ENCODE results near the gene OTUD4. TPM values are rescaled to one million over a fixed set of nuclear protein-coding genes. Genes with fewer than 3 reads are reported as not detected.
"Not testable (repeated sequence)": the region's sequence is repeated elsewhere in the genome, so short reads cannot be mapped to it uniquely, and the experiment has no call there.

The OTUD4 gene, protein sequence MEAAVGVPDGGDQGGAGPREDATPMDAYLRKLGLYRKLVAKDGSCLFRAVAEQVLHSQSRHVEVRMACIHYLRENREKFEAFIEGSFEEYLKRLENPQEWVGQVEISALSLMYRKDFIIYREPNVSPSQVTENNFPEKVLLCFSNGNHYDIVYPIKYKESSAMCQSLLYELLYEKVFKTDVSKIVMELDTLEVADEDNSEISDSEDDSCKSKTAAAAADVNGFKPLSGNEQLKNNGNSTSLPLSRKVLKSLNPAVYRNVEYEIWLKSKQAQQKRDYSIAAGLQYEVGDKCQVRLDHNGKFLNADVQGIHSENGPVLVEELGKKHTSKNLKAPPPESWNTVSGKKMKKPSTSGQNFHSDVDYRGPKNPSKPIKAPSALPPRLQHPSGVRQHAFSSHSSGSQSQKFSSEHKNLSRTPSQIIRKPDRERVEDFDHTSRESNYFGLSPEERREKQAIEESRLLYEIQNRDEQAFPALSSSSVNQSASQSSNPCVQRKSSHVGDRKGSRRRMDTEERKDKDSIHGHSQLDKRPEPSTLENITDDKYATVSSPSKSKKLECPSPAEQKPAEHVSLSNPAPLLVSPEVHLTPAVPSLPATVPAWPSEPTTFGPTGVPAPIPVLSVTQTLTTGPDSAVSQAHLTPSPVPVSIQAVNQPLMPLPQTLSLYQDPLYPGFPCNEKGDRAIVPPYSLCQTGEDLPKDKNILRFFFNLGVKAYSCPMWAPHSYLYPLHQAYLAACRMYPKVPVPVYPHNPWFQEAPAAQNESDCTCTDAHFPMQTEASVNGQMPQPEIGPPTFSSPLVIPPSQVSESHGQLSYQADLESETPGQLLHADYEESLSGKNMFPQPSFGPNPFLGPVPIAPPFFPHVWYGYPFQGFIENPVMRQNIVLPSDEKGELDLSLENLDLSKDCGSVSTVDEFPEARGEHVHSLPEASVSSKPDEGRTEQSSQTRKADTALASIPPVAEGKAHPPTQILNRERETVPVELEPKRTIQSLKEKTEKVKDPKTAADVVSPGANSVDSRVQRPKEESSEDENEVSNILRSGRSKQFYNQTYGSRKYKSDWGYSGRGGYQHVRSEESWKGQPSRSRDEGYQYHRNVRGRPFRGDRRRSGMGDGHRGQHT
- total RNA-seq (ENCODE audit: unreplicated experiment), result 43.1 TPM
- long read RNA-seq, full-length matches to known transcripts, result 2 of 3 reads
- long read RNA-seq, partial matches to known transcripts, result 0 of 3 reads
- long read RNA-seq, other reads (novel, unspliced or antisense), result 1 of 3 reads

- H3K9me3 Mint-ChIP-seq (ENCODE audit: unreplicated experiment), result no peaks in the 10 kb centered on the region
- peaks cover 13% of the 10 kb centered on the region for H3K27me3 Mint-ChIP-seq (ENCODE audit: unreplicated experiment)
- H3K36me3 Mint-ChIP-seq (ENCODE audit: low read depth, unreplicated experiment), result peaks cover 6% of the 10 kb centered on the region
- DNase-seq (ENCODE audit: low spot score), result peak; percentile 93
- peaks cover 22% of the 10 kb centered on the region for H3K4me1 Mint-ChIP-seq (ENCODE audit: unreplicated experiment)
- H3K27ac Mint-ChIP-seq (ENCODE audit: unreplicated experiment), result peak within 1 kb of the TSS; percentile 92
- H3K4me3 Mint-ChIP-seq (ENCODE audit: unreplicated experiment), result peak within 1 kb of the TSS; percentile 94
- TF ChIP-seq, protein P1, sequence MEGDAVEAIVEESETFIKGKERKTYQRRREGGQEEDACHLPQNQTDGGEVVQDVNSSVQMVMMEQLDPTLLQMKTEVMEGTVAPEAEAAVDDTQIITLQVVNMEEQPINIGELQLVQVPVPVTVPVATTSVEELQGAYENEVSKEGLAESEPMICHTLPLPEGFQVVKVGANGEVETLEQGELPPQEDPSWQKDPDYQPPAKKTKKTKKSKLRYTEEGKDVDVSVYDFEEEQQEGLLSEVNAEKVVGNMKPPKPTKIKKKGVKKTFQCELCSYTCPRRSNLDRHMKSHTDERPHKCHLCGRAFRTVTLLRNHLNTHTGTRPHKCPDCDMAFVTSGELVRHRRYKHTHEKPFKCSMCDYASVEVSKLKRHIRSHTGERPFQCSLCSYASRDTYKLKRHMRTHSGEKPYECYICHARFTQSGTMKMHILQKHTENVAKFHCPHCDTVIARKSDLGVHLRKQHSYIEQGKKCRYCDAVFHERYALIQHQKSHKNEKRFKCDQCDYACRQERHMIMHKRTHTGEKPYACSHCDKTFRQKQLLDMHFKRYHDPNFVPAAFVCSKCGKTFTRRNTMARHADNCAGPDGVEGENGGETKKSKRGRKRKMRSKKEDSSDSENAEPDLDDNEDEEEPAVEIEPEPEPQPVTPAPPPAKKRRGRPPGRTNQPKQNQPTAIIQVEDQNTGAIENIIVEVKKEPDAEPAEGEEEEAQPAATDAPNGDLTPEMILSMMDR (IDR thresholded peaks at IDR 0.05; ENCODE audit: unreplicated experiment), result no peak
Observed at GRCh38 chr4:145180298-145181090, at the start of gene OTUD4. OTUD4 (minus strand) TSS chr4:145180589; CDS start chr4:145179973, 616 bp downstream.

DNA sequence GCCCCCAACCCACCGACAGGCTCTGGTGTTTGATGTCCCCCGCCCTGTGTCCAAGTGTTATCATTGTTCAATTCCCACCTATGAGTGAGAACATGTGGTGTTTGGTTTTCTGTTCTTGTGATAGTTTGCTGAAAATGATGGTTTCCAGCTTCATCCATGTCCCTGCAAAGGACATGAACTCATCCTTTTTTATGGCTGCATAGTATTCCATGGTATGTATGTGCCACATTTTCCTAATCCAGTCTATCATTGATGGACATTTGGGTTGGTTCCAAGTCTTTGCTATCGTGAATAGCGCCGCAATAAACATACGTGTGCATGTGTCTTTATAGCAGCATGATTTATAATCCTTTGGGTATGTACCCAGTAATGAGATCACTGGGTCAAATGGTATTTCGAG lies 42.8 kb upstream of the OTUD4 start:
- H3K4me3 Mint-ChIP-seq (ENCODE audit: unreplicated experiment); H3K4me1 Mint-ChIP-seq (ENCODE audit: unreplicated experiment); H3K27me3 Mint-ChIP-seq (ENCODE audit: unreplicated experiment); H3K27ac Mint-ChIP-seq (ENCODE audit: unreplicated experiment); H3K9me3 Mint-ChIP-seq (ENCODE audit: unreplicated experiment); H3K36me3 Mint-ChIP-seq (ENCODE audit: low read depth, unreplicated experiment); DNase-seq (ENCODE audit: low spot score): not testable (repeated sequence)

DNA sequence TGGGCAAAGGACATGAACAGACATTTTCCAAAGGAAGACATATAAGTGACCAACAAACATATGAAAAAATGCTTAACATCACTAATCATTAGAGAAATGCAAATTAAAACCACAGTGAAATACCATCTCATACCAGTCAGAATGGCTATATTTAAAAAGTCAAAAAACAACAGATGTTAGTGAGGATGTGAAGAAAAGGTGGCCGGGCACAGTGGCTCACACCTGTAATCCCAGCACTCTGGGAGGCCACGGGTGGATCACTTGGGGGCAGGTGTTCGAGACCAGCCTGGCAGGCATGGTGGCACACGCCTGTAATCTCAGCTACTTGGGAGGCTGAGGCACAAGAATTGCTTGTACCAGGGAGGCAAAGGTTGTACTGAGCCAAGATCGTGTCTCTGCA lies 41.1 kb upstream of the OTUD4 start:
- H3K36me3 Mint-ChIP-seq (ENCODE audit: low read depth, unreplicated experiment); H3K9me3 Mint-ChIP-seq (ENCODE audit: unreplicated experiment); H3K4me3 Mint-ChIP-seq (ENCODE audit: unreplicated experiment); H3K27me3 Mint-ChIP-seq (ENCODE audit: unreplicated experiment); DNase-seq (ENCODE audit: low spot score); H3K27ac Mint-ChIP-seq (ENCODE audit: unreplicated experiment): not testable (repeated sequence)
- peaks cover 12% of the 10 kb centered on the region for H3K4me1 Mint-ChIP-seq (ENCODE audit: unreplicated experiment)

GRCh38 chr4:145219090-145219489 lies 38.7 kb upstream of the OTUD4 start:
- Mint-ChIP-seq H3K4me1 (ENCODE audit: unreplicated experiment) (peaks cover 12% of the 10 kb centered on the region), H3K9me3 (ENCODE audit: unreplicated experiment) (no peaks in the 10 kb centered on the region), H3K27me3 (ENCODE audit: unreplicated experiment) (peaks cover 1% of the 10 kb centered on the region), H3K36me3 (ENCODE audit: low read depth, unreplicated experiment) (no peaks in the 10 kb centered on the region), H3K27ac (ENCODE audit: unreplicated experiment) (no peak overlapping the region), H3K4me3 (ENCODE audit: unreplicated experiment) (no peak overlapping the region)
- TF ChIP-seq, protein P1 (IDR thresholded peaks at IDR 0.05; ENCODE audit: unreplicated experiment), result no peak
- no peak for DNase-seq (ENCODE audit: low spot score)

DNA sequence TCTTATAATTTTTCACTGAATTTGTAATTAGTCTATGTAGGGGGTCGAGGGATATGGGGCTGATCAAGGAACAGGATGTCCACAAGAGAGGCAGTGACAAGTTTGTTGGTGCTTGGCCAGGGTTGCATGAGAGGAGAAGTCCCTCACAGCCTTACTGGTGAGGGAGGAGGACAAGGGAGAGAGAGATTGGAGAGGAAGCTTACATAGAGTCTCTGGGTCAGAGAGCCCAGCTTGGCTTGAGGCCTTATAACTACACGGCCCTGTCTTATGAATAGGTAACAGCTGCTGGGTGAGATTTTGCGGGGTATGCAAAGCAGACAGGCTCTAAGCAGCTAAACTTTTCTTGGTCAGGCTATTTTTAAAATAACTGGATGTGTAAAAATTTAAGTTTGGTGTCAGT lies 37.9 kb upstream of the OTUD4 start:
- Mint-ChIP-seq H3K27ac (ENCODE audit: unreplicated experiment) (no peak overlapping the region), H3K4me1 (ENCODE audit: unreplicated experiment) (peaks cover 12% of the 10 kb centered on the region), H3K36me3 (ENCODE audit: low read depth, unreplicated experiment) (no peaks in the 10 kb centered on the region), H3K9me3 (ENCODE audit: unreplicated experiment) (no peaks in the 10 kb centered on the region), H3K27me3 (ENCODE audit: unreplicated experiment) (peaks cover 1% of the 10 kb centered on the region), H3K4me3 (ENCODE audit: unreplicated experiment) (no peak overlapping the region)
- TF ChIP-seq, protein P1 (IDR thresholded peaks at IDR 0.05; ENCODE audit: unreplicated experiment), result no peak
- DNase-seq (ENCODE audit: low spot score), result no peak
